ENCODE results near the gene KIAA1328.
"Not testable (repeated sequence)": the region's sequence is repeated elsewhere in the genome, so short reads cannot be mapped to it uniquely, and the experiment has no call there.

KIAA1328 gene

DNA sequence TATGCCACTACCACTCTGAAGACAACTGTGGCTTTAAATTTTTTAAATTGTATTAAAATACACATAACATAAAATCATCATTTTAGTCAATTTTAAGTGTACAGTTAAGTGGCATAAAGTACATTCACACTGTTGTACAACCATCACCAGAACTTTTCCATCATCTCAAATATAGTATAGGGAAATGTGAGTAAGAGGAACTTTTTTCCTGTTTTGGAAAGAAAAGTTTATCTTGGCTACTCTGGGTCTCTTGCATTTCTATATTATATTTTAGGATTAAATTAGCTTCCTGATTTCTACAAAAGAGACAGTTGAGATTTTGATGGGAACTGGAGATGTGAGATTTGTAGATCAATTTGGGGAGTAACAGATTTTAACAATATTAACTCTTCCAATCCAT, 3.4 kb upstream of the KIAA1328 start:
- DNase-seq (ENCODE audit: low read depth), result no peak

DNA sequence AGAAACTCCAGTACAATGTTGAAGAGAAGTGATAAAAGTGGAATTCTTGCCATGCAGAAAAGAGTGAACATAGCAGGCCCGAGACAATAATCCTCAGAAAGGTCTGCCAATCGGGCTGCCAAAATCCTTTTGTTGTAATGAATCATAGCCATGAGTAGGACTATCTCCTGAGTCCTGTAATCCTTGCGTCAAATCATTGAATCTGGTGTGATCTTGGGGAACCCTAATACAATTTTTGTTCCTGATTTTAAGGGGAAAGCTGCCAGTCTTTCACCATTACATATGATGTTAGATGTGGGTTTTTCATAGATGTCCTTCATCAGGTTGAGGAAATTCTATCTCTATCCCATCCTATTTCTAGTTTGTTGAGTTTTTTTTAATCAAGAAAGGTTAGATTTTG, 2.4 kb upstream of the KIAA1328 start:
- no peak for DNase-seq (ENCODE audit: low read depth)

DNA sequence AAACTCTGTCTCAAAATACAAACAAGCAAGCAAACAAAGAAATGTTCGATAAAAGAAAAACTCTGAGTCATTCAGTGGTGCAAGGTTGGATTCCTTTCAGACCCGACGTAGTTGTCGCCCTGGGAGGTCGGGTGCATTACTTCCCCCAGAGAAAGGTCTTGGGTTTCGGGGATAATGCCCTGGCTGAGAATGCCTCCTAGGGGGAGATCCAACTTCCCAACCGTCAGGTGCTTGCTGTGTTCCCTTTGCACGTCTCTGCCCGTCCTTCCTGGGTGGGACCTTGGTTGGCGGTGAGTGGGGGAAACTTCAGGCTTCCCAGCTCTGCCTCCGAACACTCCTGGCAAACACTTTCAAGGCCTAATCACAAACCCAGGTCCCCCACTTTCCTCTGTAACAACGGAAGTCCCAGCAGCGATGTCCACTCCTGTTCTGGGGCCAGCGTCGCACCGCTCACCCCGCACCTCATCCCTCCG, 734 bp upstream of the KIAA1328 start:
- peak; percentile 64 for DNase-seq (ENCODE audit: low read depth)

DNA sequence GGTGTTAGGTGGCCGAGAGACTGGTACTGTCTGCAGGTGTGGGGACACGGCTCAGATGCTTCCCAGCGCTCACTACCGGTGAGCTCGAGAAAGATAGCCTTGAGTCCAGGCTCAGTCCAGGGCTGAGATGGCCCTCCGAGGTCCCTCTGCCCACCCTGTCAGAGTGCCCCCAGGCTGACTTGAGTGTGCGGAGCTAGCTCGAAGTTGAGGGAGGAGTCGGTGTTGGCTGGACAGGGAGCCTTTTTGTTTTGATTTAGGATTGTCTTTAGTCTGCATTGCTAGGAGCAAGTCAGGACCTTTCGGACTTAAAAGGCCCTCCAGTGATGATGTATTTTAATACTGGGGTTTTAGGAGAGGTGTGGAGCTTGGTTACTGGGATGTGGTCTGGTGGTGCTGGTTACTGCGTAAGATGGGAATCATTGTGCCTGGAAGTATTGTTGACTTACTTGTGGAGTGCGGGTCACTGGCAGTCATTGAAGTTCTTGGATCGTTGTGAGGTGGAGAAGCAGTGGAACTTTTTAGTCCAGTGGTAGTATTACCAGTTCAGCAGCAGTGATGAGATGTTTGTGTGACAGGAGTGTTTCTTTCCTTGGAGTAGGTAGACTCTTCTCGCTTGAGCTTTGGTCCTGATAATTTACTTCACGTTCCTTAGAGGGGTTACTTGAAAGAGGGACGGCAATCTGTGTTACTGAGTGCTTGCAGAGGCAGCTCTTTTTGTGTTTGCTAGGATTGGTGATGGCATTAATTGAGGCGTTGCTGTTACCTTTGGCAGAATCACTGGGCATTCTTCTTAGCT, 633 bp downstream of the KIAA1328 start:
- peak; percentile 12 for DNase-seq (ENCODE audit: low read depth)

DNA sequence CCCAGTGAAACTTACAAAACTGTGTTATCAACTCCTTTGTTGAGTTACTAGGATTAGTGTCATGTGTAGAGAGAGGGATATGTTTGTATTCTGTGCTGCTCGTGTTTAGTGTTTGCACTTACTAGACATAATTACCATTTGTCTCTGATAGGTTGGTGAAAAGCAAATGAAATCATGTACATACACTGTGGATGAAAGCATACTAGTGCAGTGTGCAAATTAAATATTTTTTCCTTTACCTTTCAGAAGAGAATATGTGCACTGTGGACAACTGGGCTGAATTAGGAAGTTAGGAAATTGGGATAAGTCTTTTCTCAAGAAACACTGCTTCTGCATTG, 1.2 kb downstream of the KIAA1328 start:
- DNase-seq (ENCODE audit: low read depth), result no peak

DNA sequence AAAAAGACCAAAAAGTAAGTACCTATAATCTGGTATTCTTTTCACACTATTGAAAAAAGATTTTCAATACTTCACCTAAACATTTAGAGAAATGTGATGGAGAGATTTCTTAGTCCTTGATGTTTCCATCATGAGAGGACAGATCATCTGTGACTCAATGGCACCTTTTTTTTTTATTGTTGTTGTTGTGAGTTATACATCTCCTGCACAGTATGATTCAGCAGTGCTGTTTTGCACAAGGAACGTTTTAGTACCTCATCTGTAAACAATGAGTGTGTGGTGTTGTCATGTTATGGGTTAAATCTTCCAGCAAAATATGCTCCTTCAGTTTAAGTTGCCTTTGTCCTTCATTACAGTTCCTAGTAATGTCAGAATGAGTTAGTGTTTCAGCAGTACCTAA, 2.2 kb downstream of the KIAA1328 start:
- peak; percentile 61 for DNase-seq (ENCODE audit: low read depth)

DNA sequence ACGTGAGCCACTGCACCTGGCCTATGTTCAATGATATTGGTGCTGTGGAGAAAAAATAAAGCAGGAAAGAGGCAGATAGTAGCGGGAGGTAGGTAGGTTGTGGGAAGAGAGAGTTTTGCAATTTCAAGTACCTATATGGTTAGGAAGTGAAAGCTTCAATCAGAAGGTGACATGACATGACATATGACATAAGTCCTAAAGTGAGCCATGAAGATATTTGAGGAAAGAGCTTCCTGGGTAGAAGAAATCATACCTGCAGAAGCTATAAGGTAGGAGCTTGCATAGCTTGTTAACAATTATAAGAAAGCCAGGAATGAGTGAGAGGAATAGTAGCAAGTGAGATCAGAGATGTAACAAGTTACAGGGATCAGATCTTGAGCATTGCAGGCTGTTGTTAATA, 4.2 kb downstream of the KIAA1328 start:
- no peak for DNase-seq (ENCODE audit: low read depth)

DNA sequence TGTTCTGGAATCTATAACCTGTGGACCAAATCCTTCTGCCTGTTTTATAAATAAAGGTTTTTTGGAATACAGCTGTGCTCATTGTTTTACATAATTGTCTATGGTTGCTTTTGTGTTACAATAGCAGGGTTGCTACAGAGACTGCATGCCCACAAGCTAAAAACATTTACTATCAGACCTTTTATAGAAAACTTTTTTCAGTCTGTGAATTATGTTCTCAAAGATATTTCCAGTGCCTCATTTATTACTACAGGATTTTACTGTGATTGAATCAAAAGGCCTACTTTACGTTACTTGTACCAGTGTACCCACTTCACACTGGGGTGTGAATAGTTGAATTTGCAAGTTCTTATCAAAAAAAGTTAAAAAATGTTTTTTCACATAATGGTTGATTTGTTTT, 7.0 kb downstream of the KIAA1328 start:
- DNase-seq (ENCODE audit: low read depth), result no peak

DNA sequence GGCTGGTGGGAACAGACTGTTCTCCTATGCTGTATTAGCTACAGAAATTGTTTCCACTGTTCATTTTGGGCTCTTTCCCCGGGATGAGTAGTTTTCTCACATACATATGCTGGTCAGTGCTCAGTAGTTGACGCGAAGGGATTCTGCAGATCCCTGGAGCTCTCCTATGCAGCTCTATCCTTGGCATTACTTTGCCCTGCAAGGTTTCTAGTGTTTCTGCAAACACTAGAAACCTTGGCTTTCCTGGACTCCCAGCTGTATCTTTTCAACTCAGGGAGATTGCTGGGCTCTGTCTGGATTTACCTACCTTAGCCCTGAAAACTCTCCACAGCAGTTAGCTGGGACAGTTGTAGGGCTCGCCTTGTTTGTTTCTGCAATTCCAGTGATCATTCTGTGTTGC, 10.9 kb downstream of the KIAA1328 start:
- DNase-seq (ENCODE audit: low read depth), result no peak

DNA sequence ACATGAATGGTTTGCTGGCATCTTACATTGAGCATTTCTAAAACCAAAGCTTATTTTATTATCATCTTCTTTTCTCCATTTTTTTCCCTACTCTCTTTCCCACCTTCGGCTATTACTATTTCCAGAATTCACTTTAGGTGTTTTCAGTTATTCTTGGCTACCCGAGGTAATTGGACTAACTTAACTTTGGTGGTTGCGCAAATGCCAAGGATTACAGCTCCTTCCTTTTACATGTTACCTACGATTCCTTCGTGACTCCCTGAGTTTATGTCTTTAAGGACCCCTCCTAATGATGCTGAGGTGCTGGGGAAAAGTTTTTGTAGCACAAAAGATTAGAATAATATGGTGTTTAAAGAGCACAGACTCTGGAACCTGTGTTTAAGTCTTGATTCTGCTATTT, 14.3 kb downstream of the KIAA1328 start:
- DNase-seq (ENCODE audit: low read depth), result no peak

DNA sequence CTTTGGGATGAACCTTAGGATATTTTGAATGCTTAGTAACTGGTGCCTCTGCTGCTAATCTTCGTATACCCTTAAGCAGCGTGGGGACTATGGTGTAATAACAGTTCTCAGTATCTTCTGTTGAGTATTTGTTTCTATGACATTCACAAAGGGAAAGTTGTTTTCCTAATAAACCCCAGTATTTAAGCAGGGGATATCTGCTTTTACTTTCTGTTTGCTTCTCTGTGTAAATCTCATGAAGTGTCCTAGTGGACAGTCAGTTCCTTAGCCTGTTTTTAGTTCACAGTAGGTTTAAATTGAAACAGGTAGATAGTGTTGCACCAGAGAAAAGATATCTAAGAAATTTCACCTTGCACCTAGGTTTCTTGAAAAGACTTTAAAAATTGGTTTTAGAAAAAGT, 14.9 kb downstream of the KIAA1328 start:
- DNase-seq (ENCODE audit: low read depth), result peak; percentile 18

DNA sequence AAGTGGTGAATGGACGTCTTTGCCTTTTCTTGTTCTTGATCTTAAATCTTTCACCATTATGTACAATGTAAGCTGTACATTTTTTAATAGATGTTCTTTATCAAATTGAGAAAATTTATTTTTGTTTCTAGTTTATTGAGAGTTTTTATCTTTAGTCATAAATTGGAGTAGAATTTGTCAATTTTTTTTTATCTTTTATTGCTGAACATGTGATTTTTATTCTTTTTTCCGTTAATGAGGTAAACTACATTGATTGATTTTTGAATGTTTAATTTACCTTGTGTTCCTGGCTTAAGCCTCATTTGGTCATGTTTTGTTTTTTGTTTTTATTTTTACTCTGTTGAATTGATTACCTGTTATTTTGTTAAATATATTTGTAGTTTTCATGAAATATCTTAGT, 19.7 kb downstream of the KIAA1328 start:
- no peak for DNase-seq (ENCODE audit: low read depth)

DNA sequence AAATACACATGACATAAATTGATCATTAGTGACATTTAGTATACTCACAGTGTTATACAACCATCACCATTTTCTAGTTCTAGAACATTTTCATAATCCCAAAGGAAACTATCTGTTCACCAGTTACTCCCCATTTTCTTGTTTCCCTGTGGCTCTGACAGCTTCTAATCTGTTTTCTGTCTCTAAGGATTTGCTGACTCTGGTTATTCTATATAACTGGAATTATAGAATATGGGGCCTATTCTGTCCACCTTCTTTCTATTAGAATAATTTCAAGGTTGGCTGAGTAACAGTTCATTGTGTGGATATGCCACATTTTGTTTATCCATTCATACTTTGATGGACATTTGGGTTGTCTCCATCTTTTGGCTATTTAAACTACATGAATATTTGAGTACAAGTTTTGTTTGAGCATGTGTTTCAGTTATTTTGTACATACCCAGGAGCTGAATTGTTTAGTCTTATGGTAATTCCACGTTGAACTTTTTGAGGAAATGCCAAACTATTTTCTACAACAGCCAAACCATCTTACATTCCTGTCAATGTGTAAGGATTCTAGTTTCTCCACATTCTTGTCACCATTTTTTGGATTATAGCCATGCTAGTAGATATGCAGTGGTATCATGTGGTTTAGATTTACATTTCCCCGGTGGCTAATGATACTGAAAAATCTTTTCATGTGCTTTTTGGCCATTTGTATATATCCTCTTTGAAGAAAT, 20.5 kb downstream of the KIAA1328 start:
- no peak for DNase-seq (ENCODE audit: low read depth)

DNA sequence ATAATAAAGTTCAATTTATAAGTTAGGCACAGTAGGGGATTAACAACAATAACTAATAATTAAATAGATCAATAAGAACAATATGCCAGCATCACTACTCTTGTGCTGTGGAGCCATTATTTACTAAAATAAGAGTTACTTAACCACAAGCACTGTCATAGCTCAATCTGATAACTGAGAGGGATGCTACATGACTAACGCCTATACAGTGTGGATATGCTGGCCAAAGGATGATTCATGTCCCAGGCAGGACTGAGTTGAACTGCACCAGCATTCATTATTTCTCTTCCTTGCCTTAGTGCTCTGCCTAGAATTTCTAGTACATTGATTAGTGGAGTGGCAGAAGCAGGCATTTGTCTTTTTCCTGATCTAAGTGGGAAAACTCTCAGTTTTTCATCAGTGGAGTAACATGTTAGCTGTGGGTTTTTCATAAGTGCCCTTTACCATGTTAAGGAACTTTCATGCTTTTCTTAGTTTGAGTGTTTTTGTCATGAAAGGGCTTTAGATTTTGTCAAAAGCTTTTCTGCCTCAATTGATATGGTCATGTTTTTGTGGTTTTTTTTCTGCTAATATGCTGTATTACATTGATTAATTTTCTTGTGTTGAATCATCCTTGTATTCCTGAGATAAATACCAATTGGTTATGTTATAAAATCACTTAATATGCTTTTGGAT, 21.7 kb downstream of the KIAA1328 start:
- peak; percentile 93 for DNase-seq (ENCODE audit: low read depth)

DNA sequence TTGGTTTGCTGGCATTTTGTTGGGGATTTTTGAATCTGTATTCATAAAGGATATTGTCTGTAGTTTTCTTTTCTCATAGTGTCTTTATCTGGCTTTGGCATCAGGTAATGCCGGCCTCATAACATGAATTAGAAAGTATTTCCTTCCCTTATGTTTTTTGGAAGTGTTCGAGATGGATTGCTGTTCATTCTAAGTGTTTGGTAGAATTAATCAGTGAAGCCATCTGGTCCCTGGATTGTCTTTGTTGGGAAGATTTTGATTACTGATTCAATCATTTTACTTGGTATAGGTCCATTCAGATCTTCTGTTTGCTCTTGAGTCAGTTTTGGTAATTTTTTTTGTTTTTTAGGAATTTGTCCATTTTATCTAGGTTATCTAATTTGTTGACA, 22.3 kb downstream of the KIAA1328 start:
- DNase-seq (ENCODE audit: low read depth), result no peak

DNA sequence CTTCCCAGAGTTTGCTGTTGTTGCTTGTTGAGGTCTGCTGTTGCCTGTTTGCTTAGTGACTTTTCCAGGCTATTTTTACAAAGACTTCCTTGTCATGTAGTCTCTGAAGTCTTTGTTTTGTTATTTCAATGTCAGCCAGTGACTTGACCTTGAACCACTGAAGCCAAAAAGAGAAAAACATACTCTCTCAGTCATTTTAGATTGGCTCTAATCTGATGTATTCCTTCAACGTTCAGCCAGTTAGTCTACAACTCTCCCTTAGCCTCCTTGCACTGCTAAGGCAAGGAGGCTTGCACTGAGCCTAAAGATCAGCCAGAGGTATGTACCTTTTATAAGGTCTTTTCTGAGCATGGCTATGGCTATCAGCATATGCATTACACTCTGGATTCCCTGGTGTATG, 27.9 kb downstream of the KIAA1328 start:
- no peak for DNase-seq (ENCODE audit: low read depth)

DNA sequence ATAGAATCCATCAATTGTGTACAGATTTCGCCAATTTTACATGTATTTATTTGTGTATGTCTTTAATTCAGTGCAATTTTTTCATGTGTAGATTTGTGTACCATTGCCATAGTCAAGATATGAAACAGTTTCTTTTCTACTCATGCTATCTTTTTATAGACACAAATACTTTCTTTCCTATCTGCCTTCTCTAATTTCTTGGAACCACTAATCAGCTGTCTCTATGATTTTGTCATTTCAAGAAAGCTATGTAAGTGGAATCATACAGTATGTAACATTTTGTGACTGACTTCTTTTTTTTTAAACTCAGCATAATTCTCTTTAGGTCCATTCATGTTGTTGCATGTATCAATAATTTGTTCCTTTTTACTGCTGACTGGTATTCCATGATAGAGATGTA, 33.3 kb downstream of the KIAA1328 start:
- DNase-seq (ENCODE audit: low read depth), result no peak

DNA sequence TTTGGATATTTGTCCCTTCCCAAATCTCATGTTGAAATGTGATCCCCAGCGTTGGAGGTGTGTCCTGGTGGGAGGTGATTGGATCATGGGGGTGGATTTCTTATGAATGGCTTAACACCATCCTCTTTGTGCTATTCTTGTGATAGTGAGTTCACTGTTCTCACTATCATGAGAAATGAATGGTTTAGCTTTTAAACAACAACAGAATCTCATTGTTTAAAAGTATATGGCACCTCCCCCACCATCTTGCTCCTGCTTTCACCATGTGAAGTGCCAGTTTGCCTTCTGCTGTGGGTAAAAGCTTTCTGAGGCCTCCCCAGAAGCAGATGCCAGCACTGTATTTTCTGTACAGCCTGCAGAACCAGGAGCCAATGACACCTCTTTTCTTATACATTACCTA, 38.1 kb downstream of the KIAA1328 start:
- DNase-seq (ENCODE audit: low read depth), result no peak

DNA sequence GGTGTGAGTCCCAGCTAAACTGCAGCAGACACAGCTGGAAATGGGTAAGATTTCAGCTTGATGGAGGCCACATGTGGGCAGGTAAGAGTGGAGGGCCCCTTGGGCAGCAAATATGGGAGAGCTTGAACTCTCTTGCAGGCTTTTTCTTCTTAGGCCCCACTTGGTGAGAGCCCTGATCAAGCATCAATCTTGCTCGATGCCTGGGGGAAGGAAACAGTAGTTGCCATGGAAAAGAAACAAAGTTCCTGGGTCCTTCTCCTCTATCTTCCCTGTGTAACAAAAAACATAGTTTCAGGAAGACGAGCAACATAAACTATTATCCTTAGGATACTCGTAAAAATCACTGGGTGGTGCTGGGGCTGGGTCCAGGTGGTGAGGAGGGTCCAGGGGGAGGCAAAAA, 42.9 kb downstream of the KIAA1328 start:
- no peak for DNase-seq (ENCODE audit: low read depth)

DNA sequence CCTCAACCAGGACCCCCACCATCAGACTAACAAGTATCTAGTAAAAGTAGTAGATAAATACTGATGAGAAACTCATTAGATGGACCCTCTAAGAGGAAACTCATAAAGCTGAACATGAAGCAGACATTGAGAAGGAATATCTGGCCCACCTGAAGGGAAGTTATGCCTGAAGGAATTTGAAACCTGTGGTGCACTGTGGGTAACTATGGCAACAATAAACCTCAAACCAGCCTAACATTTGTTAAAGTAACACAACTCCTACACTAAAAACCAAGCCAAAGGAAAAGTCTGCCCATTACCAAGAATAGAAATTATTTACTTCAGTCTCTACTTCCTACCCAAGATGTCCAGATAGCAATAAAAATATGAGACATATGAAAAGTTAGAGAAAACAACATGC, 43.4 kb downstream of the KIAA1328 start:
- DNase-seq (ENCODE audit: low read depth), result peak; percentile 9

DNA sequence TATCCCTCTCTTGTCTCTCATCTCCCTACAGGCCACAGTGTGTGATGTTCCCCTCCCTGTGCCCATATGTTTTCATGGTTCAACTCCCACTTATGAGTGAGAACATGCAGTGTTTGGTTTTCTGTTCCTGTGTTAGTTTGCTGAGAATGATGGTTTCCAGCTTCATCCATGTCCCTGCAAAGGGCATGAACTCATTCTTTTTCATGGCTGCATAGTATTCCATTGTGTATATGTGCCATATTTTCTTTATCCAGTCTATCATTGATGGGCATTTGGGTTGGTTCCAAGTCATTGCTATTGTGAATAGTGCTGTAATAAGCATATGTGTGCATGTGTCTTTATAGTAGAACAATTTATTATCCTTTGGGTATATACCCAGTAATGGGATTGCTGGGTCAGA, 44.9 kb downstream of the KIAA1328 start:
- not testable (repeated sequence) for DNase-seq (ENCODE audit: low read depth)

DNA sequence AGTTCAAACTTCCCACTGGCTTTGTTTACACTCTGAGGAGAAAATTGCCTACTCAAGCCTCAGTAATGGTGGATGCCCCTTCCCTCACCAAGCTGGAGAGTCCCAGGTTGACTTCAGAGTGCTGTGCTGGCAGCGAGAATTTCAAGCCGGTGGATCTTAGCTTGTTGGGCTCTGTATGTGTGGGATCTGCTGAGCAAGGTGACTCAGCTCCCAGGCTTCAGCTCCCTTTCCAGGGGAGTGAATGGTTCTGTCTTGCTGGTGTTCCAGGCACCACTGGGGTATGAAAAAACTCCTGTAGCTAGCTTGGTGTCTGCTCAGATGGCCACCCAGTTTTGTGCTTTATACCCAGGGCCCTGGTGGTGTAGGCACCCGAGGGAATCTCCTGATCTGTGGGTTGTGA, 50.9 kb downstream of the KIAA1328 start:
- DNase-seq (ENCODE audit: low read depth), result not testable (repeated sequence)

DNA sequence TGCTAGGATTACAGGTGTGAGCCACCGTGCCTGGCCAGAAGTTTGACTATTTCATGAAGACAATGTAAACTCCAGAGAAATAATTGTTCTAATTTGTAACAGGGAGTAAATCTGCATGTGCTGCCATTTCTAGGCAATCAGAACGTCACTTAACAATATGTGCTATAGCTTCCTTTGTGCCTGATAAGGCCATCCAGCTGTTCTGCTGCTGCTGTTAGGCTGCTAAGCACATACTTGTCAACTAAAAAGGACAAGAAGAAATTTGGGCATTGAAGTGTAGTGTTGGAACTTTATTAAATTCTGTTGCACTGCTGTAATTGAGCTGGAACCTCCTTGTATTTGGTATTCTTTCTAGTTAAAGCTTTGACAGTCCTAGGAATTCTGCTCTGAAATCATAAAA, 57.1 kb downstream of the KIAA1328 start:
- DNase-seq (ENCODE audit: low read depth), result no peak

Measured in amniotic epithelial cell (primary cell).